HG03196 (cell line): ENCODE data around the gene TRIM23.
A peak's percentile ranks its signal among the peaks of the same experiment; 100 is the strongest.
"Not testable (repeated sequence)": the region's sequence is repeated elsewhere in the genome, so short reads cannot be mapped to it uniquely, and the experiment has no call there.

Experiments
- ATAC-seq: cut with Tn5 transposase; IDR thresholded peaks from one replicate; pipeline ENCODE4 v1.9.1; 2021; ENCODE audit not compliant: unreplicated experiment

TRIM23 gene

DNA sequence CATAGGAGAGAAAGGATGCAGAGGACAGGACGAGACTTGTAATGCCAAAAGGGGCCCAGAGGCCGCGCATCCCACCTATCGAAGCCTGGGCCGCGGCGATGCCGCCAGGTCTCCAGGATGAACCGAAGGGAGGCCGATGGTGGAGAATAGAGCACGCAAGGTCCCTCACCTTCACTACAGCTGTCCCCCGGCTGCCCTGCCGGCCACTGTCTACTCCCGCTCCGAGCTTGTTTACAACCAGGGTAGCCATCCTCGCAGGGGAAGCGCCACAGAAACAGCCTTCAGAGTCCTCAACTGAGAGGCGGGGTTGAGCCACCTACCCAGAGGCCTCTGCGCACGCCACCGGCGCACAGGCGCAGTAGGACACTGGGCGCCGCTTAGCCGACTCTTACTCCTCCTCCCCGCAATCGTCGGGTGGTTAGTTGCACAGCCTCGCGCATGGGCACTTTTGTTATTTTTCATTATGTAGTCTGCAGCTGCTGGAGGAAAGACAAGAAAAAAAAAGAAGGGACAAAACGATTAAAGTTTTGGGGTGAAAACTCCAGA, at the start of gene TRIM23:
Gene TRIM23 (minus strand): TSS at position 309 of the 546 bp plus-strand sequence. CDS start 59 bp downstream, at position 250.
- peak; percentile 97 for ATAC-seq

DNA sequence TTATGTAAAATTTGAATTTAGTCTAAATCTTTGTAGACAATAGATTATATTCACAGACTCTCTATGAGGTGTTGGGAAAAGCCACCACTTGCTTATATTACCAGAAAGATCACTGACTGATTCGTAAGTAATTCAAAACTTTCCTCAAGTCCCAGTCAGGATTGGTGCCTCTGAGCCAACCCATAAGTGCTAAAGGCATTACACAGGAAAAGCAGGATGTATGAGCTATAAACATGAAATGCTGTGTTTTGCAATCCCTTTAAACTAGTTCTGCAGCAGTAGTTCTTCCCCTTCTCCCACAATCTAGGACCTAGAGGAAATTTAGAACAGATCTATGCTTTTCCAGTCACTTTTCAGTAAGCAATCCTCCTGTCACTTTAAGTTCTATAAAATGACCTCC, 48.7 kb upstream of the TRIM23 start:
- no peak for ATAC-seq

DNA sequence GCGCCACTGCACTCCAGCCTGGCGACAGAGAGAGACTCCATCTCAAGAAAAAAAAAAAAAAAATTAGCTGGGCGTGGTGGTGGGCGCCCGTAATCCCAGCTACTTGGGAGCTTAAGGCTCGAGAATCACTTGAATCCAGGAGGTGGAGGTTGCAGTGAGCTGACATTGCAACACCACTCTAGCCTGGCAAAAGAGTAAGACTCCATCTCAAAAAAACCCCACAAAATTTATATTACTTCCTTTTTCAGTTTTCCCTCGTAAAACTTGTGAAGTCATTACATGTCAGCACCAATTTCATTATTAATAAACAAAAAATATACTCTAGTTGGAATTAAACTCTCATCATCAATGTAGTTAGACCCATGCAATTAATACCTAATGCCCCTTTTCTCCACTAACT, 44.6 kb upstream of the TRIM23 start:
- ATAC-seq, result no peak

DNA sequence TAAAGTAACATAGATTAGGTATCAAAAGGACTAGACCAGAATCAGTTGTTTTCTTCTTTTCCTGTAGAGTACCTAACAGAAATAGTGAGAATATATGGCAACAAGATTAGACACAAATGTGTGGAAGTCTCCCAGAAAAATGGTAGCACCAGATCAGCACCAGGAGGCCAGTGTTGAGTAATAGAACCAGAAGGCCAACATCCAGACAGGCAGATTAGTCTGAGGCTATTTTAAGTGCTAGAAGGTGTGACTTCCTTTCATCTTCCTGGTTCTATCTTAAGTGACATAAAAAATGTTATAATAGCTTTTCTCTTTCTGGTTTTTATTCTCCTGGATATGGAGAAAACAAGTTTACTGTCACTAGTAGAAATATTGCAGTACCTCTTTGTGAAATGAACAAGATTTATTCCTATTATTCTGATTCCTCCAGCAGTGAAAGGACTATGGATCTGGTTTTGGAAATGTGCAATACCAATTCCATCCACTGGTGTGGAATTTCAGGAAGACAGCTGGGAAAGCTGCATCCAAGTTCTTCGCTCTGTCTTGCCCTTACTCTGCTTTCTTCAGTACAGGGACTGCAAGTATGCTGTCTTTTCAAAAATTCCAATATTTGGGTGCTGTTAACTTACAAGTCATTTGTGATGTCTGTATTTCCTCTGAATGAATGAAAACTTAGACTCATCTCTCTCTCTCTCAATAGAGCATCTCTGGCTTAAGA, 39.8 kb upstream of the TRIM23 start:
- no peak for ATAC-seq

DNA sequence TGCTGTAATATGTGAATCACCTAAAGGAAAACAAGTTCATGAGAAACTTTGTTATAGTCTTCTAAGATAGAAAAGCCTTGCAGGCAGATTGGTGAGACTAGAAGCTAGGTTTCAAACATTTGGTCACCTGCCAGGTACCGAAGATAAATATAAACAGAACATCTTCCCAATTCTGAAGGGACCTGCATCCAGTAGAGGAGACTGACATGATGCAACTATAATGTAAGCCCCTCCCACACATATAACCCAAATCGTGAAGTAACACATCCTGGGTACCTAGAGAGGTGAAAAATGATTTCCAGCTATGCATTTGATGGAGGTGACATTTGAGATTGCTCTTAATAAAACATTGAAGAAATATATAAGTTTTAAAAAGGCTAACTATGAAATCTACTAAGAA, 30.6 kb upstream of the TRIM23 start:
- ATAC-seq, result no peak

DNA sequence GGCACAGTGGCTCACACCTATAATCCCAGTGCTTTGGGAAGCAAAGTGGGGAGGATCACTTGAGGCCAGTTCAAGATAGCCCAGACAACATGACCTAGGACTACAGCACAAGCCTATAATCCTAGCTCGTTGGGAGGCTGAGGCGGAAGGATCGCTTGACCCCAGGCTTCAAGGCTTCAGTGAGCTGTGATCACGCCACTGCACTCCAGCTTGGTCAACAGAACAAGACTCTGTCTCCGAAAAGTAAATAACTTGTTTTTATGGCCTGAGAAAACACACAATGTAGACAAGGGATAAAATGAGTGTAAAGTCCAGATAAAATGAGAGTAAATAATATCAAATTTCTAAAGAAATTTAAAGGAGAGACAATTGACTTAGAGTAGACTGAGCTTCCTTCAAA, 27.0 kb upstream of the TRIM23 start:
- ATAC-seq, result no peak

DNA sequence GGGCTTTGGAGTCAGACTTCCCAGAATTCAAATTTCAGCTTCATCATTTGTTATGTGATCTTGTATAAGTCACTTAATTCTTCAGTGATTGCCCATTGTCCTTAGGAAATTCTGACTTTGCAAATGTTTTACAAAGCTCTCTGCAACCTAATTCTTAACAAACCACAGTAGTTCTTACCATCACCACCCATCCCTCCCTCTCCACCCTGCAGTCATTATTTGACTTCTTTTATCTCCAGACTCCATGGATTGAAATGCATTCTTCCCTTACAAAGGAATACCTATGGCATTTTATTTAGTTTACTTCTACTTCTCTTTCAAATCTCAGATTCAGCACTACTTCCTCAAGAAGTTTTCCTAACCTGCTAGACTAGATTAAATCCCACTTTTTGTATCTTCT, 23.8 kb upstream of the TRIM23 start:
- ATAC-seq, result no peak

DNA sequence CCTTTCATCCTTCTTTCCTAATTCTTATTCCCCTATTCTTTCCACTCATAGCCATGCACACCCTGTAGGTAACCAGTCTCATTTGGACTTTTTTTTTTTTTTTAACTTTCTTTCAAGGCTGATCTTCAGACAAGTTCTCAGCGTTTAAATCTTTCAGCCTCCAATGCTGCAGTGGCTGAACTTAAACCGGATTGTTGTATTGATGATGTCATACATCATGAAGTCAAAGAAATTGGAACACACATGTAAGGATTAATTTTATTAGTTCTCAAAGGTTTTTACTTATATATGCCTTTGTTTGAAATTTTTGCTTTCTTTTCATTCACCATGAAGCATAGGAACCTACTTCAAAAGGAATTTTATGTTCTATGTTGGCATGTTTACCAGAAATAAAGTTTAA, 22.8 kb upstream of the TRIM23 start:
- ATAC-seq, result no peak

DNA sequence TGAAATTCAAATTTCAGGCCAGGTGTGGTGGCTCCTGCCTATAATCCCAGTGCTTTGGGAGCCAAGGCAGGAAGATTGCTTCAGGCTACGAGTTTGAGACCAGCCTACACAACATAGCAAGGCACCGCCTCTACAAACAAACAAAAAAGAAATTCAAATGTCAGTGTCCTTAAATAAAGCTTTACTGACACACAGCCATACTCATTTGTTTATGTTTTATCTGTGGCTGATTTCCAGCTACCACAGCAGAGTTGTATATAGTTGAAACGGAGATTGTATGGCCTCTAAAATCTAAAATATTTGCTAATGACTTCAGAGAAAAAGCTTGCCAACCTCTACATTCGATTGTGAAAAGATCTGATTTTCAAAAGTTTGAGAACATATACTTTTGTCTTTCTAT, 16.1 kb upstream of the TRIM23 start:
- ATAC-seq, result no peak

DNA sequence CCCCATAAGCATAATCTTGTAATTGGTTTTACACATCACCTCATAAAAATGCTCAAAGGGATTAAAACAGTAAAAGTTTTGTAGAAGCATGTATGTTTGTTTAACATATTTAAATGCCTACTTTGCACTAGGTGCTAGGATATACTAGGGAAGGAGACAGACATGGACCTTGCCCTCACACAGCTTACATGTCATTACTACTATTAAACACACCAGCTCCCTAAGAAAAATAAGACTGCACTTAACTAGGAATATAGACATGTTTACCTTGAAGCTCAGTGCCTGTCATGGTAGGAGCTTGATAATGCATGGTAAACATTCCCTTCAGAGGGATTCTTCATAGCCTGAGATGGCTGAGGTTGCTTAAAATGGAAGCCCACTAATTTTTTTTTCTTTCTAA, 6.8 kb upstream of the TRIM23 start:
- no peak for ATAC-seq

DNA sequence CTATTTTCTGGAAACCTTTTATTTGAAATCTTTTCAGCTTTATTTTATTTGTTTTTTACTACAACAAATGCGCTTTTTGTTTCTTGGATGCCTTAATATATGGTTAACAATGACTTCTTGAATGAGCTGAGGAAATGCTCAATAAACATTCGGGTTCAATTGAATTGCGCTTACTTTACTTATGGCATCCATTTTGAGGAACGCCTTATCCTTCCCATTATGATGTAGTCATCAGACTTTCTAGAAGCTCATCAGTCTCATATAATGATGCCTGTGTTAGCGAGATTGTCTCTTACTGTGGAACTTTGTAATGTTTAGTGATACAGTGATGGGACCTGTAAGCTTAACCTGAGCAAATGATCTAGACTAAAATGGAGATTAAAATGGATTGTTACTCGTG, 1.6 kb upstream of the TRIM23 start:
- no peak for ATAC-seq

DNA sequence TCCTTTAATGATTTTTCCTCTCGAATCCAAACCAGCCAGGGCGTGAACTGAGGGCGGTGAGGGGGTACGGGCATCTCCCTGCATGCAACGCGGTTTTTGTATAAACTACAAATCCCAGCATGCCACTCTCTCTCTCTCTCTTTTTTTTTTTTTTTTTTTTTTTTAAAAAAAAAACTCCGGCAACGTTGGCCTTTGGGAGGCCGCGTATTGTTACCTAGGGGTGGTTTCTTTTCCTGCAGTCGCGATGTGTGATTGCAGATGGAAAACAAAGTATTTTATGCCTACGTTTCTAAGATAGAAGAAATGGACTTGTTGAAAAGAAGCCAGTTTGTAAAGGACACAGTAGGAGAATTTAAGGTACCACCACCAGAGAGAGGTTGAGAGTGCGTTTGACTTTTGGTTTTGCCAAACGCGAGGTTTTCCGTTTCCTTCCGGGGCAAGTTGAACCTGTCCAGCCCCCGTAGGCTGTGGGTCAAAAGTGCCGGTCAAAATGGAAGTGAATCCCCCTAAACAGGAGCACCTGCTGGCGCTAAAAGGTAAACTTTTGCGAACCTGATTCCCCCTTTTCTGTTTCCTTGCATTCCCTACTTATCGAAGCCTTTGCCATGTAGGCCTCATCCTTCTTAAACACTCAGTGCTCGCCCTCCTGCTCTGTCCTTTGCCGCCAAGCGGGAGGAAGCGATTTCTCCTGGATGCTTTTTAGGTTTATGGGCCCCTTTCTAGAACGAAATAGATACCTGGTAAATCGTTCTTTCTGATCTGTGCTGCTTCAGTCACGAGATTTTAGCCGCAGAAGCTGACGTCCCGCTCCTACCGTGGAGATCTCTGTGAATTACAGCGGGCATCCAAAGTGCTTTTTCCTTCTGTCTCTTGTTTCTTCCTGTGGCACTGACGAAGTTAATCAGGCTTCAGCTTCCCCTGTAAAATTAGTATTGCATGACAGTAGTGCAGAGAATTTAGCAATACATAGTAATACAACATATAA, 730 bp upstream of the TRIM23 start, which contains the start of the genes SHLD3 and TRAPPC13:
Gene SHLD3 (plus strand): TSS at position 457 of the 985 bp plus-strand sequence. CDS start 4,561 bp downstream, outside the sequence.
Gene TRAPPC13 (plus strand): TSS at position 457 of the 985 bp plus-strand sequence. CDS start 34 bp downstream, at position 491.
- peak; percentile 71 for ATAC-seq

DNA sequence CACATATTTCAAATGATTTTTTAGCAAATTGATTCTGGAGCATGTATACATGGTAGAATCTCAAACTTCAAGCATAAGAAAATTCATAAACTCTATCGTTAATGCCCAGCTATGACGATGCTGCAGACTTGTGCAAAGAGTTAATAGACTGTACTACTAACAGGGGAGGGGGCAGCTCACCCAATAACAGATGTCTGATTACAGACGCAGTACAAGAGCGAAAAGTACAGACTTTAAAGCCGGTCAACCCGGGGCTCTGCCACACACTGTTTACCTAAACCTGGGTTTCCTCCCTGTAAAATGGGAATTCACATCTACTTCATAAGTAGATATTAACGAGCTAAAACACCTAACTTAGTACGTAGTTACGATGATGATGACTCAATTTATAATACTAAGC, 651 bp downstream of the TRIM23 start:
- no peak for ATAC-seq

DNA sequence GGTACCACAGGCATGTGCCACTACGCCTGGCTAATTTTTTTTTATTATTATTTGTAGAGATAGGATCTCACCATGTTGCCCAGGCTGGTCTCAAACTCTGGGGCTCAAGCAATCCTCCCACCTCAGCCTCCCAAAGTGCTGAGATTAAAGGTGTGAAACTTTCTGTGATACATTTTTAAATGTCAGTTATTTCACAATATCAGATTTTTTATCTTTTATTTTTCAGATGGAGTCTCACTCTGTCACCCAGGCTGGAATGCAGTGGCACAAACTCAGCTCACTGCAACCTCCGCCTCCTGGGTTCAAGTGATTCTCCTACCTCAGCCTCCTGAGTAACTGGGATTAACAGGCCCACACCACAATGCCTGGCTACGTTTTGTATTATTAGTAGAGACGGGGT, 2.2 kb downstream of the TRIM23 start:
- not testable (repeated sequence) for ATAC-seq

DNA sequence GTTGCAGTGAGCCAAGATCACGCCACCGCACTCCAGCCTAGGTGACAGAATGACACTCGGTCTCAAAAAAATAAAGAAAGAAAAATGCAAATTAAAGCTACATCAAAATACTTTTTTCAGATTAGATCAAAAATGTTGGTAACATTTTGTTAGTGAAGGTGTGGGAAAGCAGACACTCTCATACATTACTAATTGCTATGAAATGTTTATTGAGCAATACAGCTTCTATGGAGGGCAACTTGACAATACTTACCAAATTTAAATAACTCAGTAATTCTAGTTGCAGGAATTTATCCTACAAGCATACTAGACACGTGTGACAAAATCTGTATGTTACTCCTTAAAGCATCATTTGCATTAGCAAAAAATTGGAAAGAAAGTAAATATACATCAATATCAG, 4.1 kb downstream of the TRIM23 start:
- ATAC-seq, result no peak

DNA sequence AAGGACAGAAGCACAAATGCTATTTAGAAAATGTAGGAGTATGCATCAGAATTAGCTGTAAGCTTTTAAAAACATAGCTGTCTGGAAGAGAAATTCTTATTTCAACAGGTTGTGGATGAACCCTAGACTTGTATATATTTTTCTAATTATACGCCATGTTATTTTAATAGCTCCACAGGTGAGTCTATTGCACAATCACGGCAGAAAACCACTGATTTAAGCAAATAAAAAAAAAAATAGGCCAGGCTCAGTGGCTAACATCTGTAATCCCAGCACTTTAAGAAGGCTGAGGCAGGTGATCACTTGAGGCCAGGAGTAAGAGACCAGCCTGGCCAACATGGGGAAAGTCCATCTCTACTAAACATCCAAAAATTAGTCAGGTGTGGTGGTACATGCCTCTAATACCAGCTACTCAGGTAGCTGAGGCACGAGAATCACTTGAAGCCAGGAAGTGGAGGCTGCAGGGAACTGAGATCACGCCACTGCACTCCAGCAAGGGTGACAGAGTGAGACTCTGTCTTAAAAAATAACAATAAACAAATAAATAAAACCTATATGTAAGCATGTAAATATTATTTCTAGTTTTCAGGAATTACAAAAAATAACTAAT, 11.7 kb downstream of the TRIM23 start:
- ATAC-seq, result no peak

DNA sequence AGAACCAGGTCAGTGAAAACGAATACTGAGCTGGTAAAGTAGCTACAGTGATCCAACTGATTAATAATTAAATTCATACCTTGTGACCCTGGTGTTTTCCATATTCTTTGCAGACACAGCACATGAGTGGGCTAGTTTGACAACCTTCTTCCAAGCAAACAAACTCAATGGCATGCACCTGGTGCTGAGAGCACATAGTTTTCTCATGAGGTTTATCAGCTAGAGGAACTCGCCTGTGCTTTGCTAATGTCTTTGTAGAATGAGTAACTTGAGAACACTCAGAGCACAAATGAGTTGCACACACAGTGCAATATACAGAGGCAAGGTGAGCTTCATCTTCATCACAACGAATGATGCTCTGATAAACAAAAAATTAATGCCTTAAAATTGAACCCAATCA, 12.6 kb downstream of the TRIM23 start:
- no peak for ATAC-seq

DNA sequence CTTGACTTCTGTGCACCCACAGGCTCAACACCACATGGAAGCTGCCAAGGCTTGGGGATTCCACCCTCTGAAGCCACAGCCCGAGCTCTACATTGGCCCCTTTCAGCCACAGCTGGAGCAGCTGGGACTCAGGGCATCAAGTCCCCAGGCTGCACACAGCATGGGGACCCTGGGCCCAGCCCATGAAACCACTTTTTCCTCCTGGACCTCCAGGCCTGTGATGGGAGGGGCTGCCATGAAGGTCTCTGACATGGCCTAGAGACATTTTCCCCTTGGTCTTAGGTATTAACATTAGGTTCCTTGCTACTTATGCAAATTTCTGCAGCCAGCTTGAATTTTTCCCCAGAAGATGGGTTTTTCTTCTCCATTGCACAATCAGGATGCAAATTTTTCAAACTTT, 22.4 kb downstream of the TRIM23 start:
- not testable (repeated sequence) for ATAC-seq

DNA sequence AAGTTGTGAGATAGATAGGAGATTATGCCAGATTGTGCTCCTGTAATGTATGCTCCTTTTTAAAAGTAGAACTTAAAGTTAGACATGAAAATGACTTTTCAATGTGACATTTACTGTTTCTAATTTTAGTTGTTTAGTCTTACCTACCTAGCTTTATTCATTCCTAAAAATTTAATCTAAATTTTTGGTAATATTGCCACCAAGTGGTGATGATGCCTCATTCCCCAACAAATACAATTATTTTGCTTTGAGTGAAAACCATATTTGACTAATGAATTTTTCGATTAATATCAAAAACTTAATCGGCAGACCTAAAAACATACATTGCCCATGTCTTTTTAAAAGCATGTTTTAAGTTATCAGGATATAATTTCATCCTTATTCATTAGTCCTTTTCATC, 35.4 kb downstream of the TRIM23 start:
- ATAC-seq, result no peak

DNA sequence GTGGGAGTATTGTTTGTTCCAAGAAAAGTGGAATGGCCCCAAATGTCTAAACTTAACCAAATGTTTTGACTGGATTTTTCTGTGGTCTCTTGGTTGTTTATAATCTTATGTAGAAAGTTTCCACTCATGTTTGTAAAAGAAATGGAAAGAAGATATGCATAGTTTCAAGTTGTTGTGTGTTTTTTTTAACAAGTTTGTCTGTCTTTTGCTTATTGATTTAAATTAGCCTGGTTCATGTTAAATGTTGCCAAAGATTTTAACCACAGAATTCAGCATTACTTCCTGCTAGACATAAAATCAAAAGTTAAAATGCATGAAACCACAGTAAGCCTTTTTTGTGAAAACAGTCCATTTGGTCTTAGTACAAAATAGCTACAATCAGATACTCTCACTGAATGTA, 47.0 kb downstream of the TRIM23 start:
- ATAC-seq, result no peak

DNA sequence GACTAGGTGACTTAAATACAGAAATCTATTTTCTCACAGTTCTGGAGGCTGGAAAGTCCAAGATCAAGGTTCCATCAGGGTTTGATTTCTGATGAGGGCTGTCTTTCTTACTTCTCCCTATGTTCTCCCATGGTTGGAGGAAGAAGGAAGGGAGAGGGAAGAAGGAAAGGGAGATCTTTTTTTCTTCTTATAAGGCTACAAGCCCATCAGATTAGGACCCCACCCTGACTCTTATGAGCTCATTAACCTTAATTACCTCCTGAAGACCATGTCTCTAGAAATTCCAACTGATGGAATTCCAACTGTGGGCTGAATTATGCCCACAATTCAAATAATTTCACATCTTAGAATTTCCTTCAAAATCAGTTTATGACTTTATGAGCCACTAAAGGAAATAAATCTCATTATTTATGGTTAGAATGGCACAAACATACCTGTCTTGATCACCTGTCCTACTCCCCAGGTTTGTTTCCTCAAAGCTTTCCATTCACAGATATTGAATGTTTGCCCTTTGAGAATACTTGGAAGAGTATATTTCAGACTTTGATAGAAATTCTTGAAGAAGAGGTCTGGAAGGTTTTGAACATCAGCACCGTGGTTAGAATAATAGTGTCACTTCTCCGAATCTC, 53.4 kb downstream of the TRIM23 start:
- no peak for ATAC-seq
